Measurements from ENCODE around the gene NFKBIA.

NFKBIA gene
- long read RNA-seq, transcript NFKBIA-201 (6 exons, 1,558 nt), result major isoform, 102 of 106 reads
- long read RNA-seq, partial matches to known transcripts, result 0 of 106 reads
- long read RNA-seq, other reads (novel, unspliced or antisense), result 3 of 106 reads

GRCh38 chr14:35404449-35405303 lies at the start of gene NFKBIA:
Gene NFKBIA, minus strand, starts transcription at chr14:35404749. Its CDS starts 105 bp downstream, at chr14:35404644.
- TF ChIP-seq REST (IDR thresholded peaks at IDR 0.05; ENCODE audit: insufficient replicate concordance, low read depth) (peak; percentile 48), POLR2AphosphoS5 (IDR thresholded peaks at IDR 0.05; ENCODE audit: low read depth) (peak; percentile 90), SPI1 (IDR thresholded peaks at IDR 0.05; ENCODE audit: borderline replicate concordance, low read depth) (peak; percentile 90), CTCF (IDR thresholded peaks at IDR 0.05; ENCODE audit: insufficient read depth, low read length) (no peak), GABPA (IDR thresholded peaks at IDR 0.05; ENCODE audit: low read depth) (no peak)
- H3K27ac ChIP-seq (replicated peaks), result peak within 1 kb of the TSS; percentile 98

GRCh38 chr14:35446450-35446849 lies 41.9 kb upstream of the NFKBIA start:
- TF ChIP-seq GABPA (IDR thresholded peaks at IDR 0.05; ENCODE audit: low read depth) (no peak), SPI1 (IDR thresholded peaks at IDR 0.05; ENCODE audit: borderline replicate concordance, low read depth) (no peak), CTCF (IDR thresholded peaks at IDR 0.05; ENCODE audit: insufficient read depth, low read length) (no peak), REST (IDR thresholded peaks at IDR 0.05; ENCODE audit: insufficient replicate concordance, low read depth) (no peak), POLR2AphosphoS5 (IDR thresholded peaks at IDR 0.05; ENCODE audit: low read depth) (no peak)
- H3K27me3 ChIP-seq (ENCODE audit: insufficient read depth, poor library complexity, severe bottlenecking), result no peaks in the 10 kb centered on the region
- H3K4me3 ChIP-seq (replicated peaks; ENCODE audit: insufficient read depth, low read length), result no peak overlapping the region
- DNase-seq (ENCODE audit: low read depth in 1 of 2, low spot score in 1 of 2), result no peak
- H3K27ac ChIP-seq (replicated peaks), result no peak overlapping the region

More at GRCh38 chr14:35404449-35405303, at the start of gene NFKBIA:
- H3K27me3 ChIP-seq (ENCODE audit: insufficient read depth, poor library complexity, severe bottlenecking), result no peaks in the 10 kb centered on the region
- DNase-seq (ENCODE audit: low read depth in 1 of 2, low spot score in 1 of 2), result peak; percentile 62 to 95
- peak within 1 kb of the TSS; percentile 59 for H3K4me3 ChIP-seq (replicated peaks; ENCODE audit: insufficient read depth, low read length)

- Histone ChIP-seq H3K27ac (replicated peaks) (no peak overlapping the region), H3K4me3 (replicated peaks; ENCODE audit: insufficient read depth, low read length) (no peak overlapping the region), H3K27me3 (ENCODE audit: insufficient read depth, poor library complexity, severe bottlenecking) (no peaks in the 10 kb centered on the region)
- no peak for TF ChIP-seq GABPA (IDR thresholded peaks at IDR 0.05; ENCODE audit: low read depth)
- no peak for TF ChIP-seq CTCF (IDR thresholded peaks at IDR 0.05; ENCODE audit: insufficient read depth, low read length)
- TF ChIP-seq POLR2AphosphoS5 (IDR thresholded peaks at IDR 0.05; ENCODE audit: low read depth), result no peak
- no peak for TF ChIP-seq REST (IDR thresholded peaks at IDR 0.05; ENCODE audit: insufficient replicate concordance, low read depth)
- no peak for DNase-seq (ENCODE audit: low read depth in 1 of 2, low spot score in 1 of 2)
Observed at GRCh38 chr14:35444104-35444503, 39.6 kb upstream of the NFKBIA start.

All from HL-60 (cell line).